ENCODE measurements around the gene ACAD8.
A peak's percentile ranks its signal among the peaks of the same experiment; 100 is the strongest.

Gene ACAD8

DNA sequence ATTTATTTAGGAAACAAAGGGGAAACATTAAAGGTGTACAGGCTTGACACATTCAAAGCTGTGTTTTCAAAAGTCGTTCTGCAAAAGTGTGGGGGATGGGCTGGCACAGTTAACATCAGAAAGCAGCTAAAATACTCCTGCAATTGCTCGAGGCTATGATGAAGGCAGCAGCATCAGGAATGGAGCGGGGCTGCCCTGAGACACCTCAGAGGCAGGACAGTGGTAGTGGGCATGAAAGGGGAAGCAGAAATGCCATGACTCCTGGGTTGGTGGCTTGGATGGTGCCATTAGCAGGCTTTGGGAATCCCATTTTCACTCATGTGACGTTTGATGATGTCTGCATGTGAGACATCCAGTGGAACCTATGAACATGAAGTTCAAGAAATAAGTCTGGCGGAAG is 30.2 kb upstream of the ACAD8 start (continued):
- TF ChIP-seq, protein P1, sequence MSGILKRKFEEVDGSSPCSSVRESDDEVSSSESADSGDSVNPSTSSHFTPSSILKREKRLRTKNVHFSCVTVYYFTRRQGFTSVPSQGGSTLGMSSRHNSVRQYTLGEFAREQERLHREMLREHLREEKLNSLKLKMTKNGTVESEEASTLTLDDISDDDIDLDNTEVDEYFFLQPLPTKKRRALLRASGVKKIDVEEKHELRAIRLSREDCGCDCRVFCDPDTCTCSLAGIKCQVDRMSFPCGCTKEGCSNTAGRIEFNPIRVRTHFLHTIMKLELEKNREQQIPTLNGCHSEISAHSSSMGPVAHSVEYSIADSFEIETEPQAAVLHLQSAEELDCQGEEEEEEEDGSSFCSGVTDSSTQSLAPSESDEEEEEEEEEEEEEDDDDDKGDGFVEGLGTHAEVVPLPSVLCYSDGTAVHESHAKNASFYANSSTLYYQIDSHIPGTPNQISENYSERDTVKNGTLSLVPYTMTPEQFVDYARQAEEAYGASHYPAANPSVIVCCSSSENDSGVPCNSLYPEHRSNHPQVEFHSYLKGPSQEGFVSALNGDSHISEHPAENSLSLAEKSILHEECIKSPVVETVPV (CRISPR knock-in tag; IDR thresholded peaks at IDR 0.05), result no peak
- TF ChIP-seq SNAI2 (CRISPR knock-in tag; IDR thresholded peaks at IDR 0.05), result no peak
- TF ChIP-seq, protein P2, sequence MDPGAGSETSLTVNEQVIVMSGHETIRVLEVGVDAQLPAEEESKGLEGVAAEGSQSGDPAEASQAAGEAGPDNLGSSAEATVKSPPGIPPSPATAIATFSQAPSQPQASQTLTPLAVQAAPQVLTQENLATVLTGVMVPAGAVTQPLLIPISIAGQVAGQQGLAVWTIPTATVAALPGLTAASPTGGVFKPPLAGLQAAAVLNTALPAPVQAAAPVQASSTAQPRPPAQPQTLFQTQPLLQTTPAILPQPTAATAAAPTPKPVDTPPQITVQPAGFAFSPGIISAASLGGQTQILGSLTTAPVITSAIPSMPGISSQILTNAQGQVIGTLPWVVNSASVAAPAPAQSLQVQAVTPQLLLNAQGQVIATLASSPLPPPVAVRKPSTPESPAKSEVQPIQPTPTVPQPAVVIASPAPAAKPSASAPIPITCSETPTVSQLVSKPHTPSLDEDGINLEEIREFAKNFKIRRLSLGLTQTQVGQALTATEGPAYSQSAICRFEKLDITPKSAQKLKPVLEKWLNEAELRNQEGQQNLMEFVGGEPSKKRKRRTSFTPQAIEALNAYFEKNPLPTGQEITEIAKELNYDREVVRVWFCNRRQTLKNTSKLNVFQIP (CRISPR knock-in tag; IDR thresholded peaks at IDR 0.05; ENCODE audit: borderline replicate concordance, low read depth), result no peak
- no peak for TF ChIP-seq ISL1 (CRISPR knock-in tag; IDR thresholded peaks at IDR 0.05)

DNA sequence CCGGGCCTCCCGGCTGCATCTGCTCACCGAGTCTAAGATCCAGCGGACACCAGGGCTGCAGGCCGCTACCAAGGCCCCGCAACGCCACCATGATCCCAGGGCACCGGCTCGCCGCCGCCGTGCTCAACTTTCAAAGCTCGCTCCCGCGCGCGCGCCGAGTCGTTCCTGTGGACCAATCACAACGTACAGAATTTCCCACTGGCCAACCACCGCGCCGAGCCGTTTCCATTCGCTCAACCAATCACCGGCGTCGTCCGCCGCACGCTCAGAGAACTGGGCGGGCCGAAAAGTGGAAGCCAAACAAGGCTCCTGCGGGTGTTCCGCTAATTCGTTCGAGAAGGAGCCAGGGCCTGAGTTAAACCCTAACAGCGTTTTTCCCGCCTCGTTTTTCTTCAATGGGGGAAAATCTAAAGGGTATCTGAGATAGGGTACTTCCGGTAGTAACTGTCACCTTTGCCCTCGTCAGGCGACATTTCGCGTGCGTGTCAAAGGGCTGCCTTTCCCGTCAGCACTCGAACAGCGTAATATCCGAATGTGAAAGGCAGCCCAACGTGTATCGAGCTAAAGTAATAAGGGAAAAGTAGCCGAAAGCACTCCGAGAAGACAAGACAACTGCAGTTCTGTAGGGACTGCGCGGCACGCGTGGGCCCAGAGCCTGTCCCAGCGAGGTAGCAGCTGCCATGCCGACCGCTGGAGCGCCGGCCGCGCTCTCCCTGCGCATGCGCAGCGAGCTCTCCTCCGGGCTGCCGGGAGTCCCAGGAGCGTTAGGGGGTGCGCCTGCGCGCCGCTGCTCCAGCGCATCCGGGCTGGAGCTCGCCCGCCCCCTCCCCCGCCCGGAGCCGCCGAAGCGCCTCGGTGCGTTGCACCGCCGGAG is 29.3 kb upstream of the ACAD8 start, which contains the start of the genes NCAPD3 and VPS26B:
Gene NCAPD3 (minus strand): TSS at position 132 of the 874 bp plus-strand sequence. CDS start 41 bp downstream, at position 91.
Gene VPS26B (plus strand): TSS at position 836 of the 874 bp plus-strand sequence. CDS start 452 bp downstream, outside the sequence.
- no peak for TF ChIP-seq ZNF70 (CRISPR knock-in tag; IDR thresholded peaks at IDR 0.05)
- no peak for TF ChIP-seq ZNF8 (CRISPR knock-in tag; IDR thresholded peaks at IDR 0.05)
- no peak for TF ChIP-seq ZFP3 (CRISPR knock-in tag; IDR thresholded peaks at IDR 0.05)
- no peak for TF ChIP-seq PPARA (CRISPR knock-in tag; IDR thresholded peaks at IDR 0.05; ENCODE audit: borderline replicate concordance)
- TF ChIP-seq RARB (CRISPR knock-in tag; IDR thresholded peaks at IDR 0.05), result no peak
- no peak for TF ChIP-seq CSDC2 (CRISPR knock-in tag; IDR thresholded peaks at IDR 0.05)
- TF ChIP-seq ZNF565 (CRISPR knock-in tag; conservative IDR thresholded peaks at IDR 0.05; ENCODE audit: low read depth), result no peak
- TF ChIP-seq, protein P3, sequence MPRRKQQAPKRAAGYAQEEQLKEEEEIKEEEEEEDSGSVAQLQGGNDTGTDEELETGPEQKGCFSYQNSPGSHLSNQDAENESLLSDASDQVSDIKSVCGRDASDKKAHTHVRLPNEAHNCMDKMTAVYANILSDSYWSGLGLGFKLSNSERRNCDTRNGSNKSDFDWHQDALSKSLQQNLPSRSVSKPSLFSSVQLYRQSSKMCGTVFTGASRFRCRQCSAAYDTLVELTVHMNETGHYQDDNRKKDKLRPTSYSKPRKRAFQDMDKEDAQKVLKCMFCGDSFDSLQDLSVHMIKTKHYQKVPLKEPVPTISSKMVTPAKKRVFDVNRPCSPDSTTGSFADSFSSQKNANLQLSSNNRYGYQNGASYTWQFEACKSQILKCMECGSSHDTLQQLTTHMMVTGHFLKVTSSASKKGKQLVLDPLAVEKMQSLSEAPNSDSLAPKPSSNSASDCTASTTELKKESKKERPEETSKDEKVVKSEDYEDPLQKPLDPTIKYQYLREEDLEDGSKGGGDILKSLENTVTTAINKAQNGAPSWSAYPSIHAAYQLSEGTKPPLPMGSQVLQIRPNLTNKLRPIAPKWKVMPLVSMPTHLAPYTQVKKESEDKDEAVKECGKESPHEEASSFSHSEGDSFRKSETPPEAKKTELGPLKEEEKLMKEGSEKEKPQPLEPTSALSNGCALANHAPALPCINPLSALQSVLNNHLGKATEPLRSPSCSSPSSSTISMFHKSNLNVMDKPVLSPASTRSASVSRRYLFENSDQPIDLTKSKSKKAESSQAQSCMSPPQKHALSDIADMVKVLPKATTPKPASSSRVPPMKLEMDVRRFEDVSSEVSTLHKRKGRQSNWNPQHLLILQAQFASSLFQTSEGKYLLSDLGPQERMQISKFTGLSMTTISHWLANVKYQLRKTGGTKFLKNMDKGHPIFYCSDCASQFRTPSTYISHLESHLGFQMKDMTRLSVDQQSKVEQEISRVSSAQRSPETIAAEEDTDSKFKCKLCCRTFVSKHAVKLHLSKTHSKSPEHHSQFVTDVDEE (CRISPR knock-in tag; IDR thresholded peaks at IDR 0.05), result no peak
- no peak for TF ChIP-seq TOX (CRISPR knock-in tag; IDR thresholded peaks at IDR 0.05; ENCODE audit: borderline replicate concordance)
- TF ChIP-seq BACH2 (CRISPR knock-in tag; IDR thresholded peaks at IDR 0.05; ENCODE audit: borderline replicate concordance), result no peak
- TF ChIP-seq, protein P4, sequence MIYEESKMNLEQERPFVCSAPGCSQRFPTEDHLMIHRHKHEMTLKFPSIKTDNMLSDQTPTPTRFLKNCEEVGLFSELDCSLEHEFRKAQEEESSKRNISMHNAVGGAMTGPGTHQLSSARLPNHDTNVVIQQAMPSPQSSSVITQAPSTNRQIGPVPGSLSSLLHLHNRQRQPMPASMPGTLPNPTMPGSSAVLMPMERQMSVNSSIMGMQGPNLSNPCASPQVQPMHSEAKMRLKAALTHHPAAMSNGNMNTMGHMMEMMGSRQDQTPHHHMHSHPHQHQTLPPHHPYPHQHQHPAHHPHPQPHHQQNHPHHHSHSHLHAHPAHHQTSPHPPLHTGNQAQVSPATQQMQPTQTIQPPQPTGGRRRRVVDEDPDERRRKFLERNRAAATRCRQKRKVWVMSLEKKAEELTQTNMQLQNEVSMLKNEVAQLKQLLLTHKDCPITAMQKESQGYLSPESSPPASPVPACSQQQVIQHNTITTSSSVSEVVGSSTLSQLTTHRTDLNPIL (CRISPR knock-in tag; IDR thresholded peaks at IDR 0.05; ENCODE audit: low read depth), result no peak
- TF ChIP-seq, protein P5, sequence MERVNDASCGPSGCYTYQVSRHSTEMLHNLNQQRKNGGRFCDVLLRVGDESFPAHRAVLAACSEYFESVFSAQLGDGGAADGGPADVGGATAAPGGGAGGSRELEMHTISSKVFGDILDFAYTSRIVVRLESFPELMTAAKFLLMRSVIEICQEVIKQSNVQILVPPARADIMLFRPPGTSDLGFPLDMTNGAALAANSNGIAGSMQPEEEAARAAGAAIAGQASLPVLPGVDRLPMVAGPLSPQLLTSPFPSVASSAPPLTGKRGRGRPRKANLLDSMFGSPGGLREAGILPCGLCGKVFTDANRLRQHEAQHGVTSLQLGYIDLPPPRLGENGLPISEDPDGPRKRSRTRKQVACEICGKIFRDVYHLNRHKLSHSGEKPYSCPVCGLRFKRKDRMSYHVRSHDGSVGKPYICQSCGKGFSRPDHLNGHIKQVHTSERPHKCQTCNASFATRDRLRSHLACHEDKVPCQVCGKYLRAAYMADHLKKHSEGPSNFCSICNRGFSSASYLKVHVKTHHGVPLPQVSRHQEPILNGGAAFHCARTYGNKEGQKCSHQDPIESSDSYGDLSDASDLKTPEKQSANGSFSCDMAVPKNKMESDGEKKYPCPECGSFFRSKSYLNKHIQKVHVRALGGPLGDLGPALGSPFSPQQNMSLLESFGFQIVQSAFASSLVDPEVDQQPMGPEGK (CRISPR knock-in tag; IDR thresholded peaks at IDR 0.05; ENCODE audit: borderline replicate concordance), result no peak
- ATAC-seq, result peak; percentile 95

DNA sequence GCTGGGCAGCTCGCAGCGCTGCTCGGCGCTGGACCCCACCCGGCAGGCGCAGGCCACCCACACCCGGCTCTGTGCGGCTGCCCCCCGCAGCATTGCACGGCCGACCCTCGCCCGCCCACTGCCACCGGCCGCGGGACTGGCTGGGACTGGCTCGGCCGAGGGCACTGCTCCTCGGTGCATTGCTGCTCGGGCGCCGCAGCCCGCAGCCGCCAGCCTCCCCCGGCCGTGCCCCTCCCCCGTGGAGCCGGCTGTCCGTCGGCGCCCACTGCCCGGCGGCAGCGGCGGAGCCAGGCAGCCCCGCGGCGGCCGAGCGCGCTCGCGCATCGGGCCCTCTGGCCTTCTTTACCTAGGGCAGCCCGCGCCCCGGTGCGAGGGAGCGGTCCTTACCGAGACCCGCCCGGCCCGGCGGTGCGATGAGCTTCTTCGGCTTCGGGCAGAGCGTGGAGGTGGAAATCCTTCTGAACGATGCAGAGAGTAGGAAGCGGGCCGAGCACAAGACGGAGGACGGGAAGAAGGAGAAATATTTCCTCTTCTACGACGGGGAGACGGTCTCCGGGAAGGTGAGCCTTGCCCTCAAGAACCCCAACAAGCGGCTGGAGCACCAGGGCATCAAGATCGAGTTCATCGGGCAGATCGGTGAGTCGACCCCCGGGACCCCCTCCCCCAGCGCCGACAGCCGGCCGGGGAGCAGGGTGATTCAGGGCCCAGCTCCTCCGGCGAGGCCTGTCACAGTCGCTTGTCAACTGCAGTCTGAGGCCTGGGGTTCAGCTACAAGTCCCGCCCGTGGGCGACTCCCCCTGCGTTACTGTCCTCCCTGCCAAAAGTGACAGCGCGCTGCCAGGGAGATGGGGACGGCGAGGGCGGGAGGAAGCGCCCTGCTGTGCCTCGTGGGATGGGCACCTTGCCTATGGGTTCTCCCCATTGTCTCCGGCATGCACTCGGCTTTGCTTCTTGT is 28.4 kb upstream of the ACAD8 start:
- peak; percentile 17 for ATAC-seq
- TF ChIP-seq ZNF565 (CRISPR knock-in tag; conservative IDR thresholded peaks at IDR 0.05; ENCODE audit: low read depth), result no peak
- TF ChIP-seq BACH2 (CRISPR knock-in tag; IDR thresholded peaks at IDR 0.05; ENCODE audit: borderline replicate concordance), result no peak
- TF ChIP-seq, protein P3 (CRISPR knock-in tag; IDR thresholded peaks at IDR 0.05), result no peak
- no peak for TF ChIP-seq ZNF70 (CRISPR knock-in tag; IDR thresholded peaks at IDR 0.05)
- TF ChIP-seq, protein P1 (CRISPR knock-in tag; IDR thresholded peaks at IDR 0.05), result no peak
- no peak for TF ChIP-seq ZFP3 (CRISPR knock-in tag; IDR thresholded peaks at IDR 0.05)
- TF ChIP-seq CSDC2 (CRISPR knock-in tag; IDR thresholded peaks at IDR 0.05), result no peak
- no peak for TF ChIP-seq OSR1 (CRISPR knock-in tag; IDR thresholded peaks at IDR 0.05)
- no peak for TF ChIP-seq ESRRG (CRISPR knock-in tag; IDR thresholded peaks at IDR 0.05)
- no peak for TF ChIP-seq ZNF8 (CRISPR knock-in tag; IDR thresholded peaks at IDR 0.05)
- TF ChIP-seq PPARA (CRISPR knock-in tag; IDR thresholded peaks at IDR 0.05; ENCODE audit: borderline replicate concordance), result no peak
- no peak for TF ChIP-seq TOX (CRISPR knock-in tag; IDR thresholded peaks at IDR 0.05; ENCODE audit: borderline replicate concordance)
- no peak for TF ChIP-seq ISL1 (CRISPR knock-in tag; IDR thresholded peaks at IDR 0.05)

Measured in SK-N-SH treated with all-trans-retinoic acid at 6 μM for 48 hours (cell line).